HCT116 (cell line): ENCODE measurements around the gene FHDC1. TPM values are rescaled to one million over a fixed set of nuclear protein-coding genes. Genes with fewer than 3 reads are reported as not detected.

Experiments
- ATAC-seq: fragments of 200-7000 bp; cut with Tn5 transposase; 2 replicates; pipeline ENCODE4 v1.9.1; 2020; ENCODE audit warnings: mild to moderate bottlenecking, moderate library complexity
- BruUV-seq: library from RNA; stranded (reverse); fragments of 400-500 nt; replicated peaks from 2 replicates; lab custom pipeline; 2021; lab: Mats Ljungman, UMichigan
- CTCF ChIA-PET: fragments of 300-600 bp; sonication (Branson Sonifier 250); formaldehyde crosslinking; loops from one replicate; lab custom pipeline; 2021; ENCODE audit warnings: antibody characterized with exemption; lab: Charles Lee
- POLR2A ChIA-PET: fragments of 300-600, 350-600 bp; sonication (Branson Sonifier 250); formaldehyde crosslinking; loops from one replicate; lab custom pipeline; 2021; ENCODE audit warnings: antibody characterized with exemption; lab: Charles Lee
- RAD21 ChIA-PET, 2 experiments: fragments of 300-600 bp; sonication (Branson Sonifier 250); formaldehyde crosslinking; loops; one replicate each; lab custom pipeline; 2023; ENCODE audit warnings: low total read pairs in 2 of 2; ENCODE audit not compliant: uncharacterized antibody in 2 of 2, unreplicated experiment in 2 of 2, low non-redundant PET in 1 of 2; lab: Charles Lee
- DNase-seq: peaks from one replicate; pipeline ENCODE4 v3.0.0-alpha.2; 2010; ENCODE audit warnings: low read depth, low spot score
- H2AFZ ChIP-seq: fragments of 200-600 bp; shearing (Covaris generic), sonication (generic); 2 replicates; pipeline ENCODE4 v1.6.1; 2017; ENCODE audit warnings: low read depth, mixed run types, mixed read lengths, antibody characterized with exemption, low read length; ENCODE audit not compliant: poor library complexity, severe bottlenecking
- H3K27ac ChIP-seq: 2 replicates; pipeline ENCODE4 v1.5.1; 2012; ENCODE audit warnings: low read depth, low read length
- H3K27me3 ChIP-seq: fragments of 200-600 bp; sonication (generic); 2 replicates; pipeline ENCODE4 v1.6.1; 2016; ENCODE audit warnings: mixed run types, low read length, mixed read lengths; ENCODE audit not compliant: insufficient read depth
- H3K36me3 ChIP-seq, 2 experiments: fragments of 200-500 bp in 1 of 2; fragments of 200-600 bp in 1 of 2; sonication (Bioruptor generic) in 1 of 2; sonication (generic) in 1 of 2; 2 replicates each; pipeline versions ENCODE4 v1.5.1 to v1.6.1; 2014 to 2016; ENCODE audit warnings: low read length in 2 of 2, inconsistent platforms in 1 of 2, mixed read lengths in 1 of 2, mixed run types in 1 of 2; ENCODE audit not compliant: insufficient read depth in 2 of 2, control insufficient read depth in 1 of 2
- H3K4me1 ChIP-seq, 2 experiments: fragments of 200-600 bp in 1 of 2; sonication (generic) in 1 of 2; 2 replicates each; pipeline versions ENCODE4 v1.5.1 to v1.6.1; 2012 to 2017; ENCODE audit warnings: low read length in 2 of 2, inconsistent platforms in 1 of 2, mild to moderate bottlenecking in 1 of 2, mixed read lengths in 1 of 2, mixed run types in 1 of 2, moderate library complexity in 1 of 2; ENCODE audit not compliant: insufficient read depth in 2 of 2, control insufficient read depth in 1 of 2
- H3K4me2 ChIP-seq: fragments of 200-600 bp; sonication (generic); 2 replicates; pipeline ENCODE4 v1.6.1; 2017; ENCODE audit warnings: mixed run types, low read length, mixed read lengths
- H3K4me3 ChIP-seq, 2 experiments: fragments of 200-600 bp in 1 of 2; sonication (generic) in 1 of 2; replicated peaks in 1 of 2; 2 replicates each; pipeline ENCODE4 v1.5.1; 2011 to 2016; ENCODE audit warnings: low read length in 2 of 2, control low read depth in 1 of 2, low read depth in 1 of 2, mild to moderate bottlenecking in 1 of 2, mixed read lengths in 1 of 2, mixed run types in 1 of 2
- H3K79me2 ChIP-seq: fragments of 200-600 bp; sonication (generic); 2 replicates; pipeline ENCODE4 v1.6.1; 2017; ENCODE audit warnings: mild to moderate bottlenecking, mixed run types, low read length, moderate library complexity, mixed read lengths; ENCODE audit not compliant: insufficient read depth
- H3K9ac ChIP-seq: fragments of 200-600 bp; sonication (generic); 2 replicates; pipeline ENCODE4 v1.6.1; 2016; ENCODE audit warnings: low read length, mixed read lengths
- H3K9me2 ChIP-seq: fragments of 200-600 bp; sonication (generic), shearing (Covaris generic); 2 replicates; pipeline ENCODE4 v1.6.1; 2017; ENCODE audit warnings: mixed run types, mild to moderate bottlenecking, moderate library complexity; ENCODE audit not compliant: insufficient read depth
- H3K9me3 ChIP-seq, 2 experiments: fragments of 200-500 bp in 1 of 2; fragments of 200-600 bp in 1 of 2; sonication (Bioruptor generic) in 1 of 2; sonication (generic) in 1 of 2; 2 replicates each; pipeline ENCODE4 v1.6.1; 2014 to 2017; ENCODE audit warnings: low read length in 2 of 2, mixed read lengths in 2 of 2, inconsistent platforms in 1 of 2, low read depth in 1 of 2, mild to moderate bottlenecking in 1 of 2, mixed run types in 1 of 2, moderate library complexity in 1 of 2; ENCODE audit not compliant: control insufficient read depth in 1 of 2, insufficient read depth in 1 of 2
- H4K20me1 ChIP-seq: fragments of 200-600 bp; sonication (generic), shearing (Covaris generic); 2 replicates; pipeline ENCODE4 v1.6.1; 2017; ENCODE audit warnings: mixed run types, mild to moderate bottlenecking, moderate library complexity; ENCODE audit not compliant: insufficient read depth
- ATF3 ChIP-seq: IDR thresholded peaks from 2 replicates; pipeline ENCODE4 v1.6.1; 2012
- CTCF ChIP-seq, 3 experiments: fragments of 200-600 bp in 1 of 3; sonication (generic) in 1 of 3; IDR thresholded peaks in 2 of 3; conservative IDR thresholded peaks in 1 of 3; 2 replicates each; pipeline ENCODE4 v1.5.1; 2012 to 2017; ENCODE audit warnings: low read depth in 2 of 3, low read length in 2 of 3, antibody characterized with exemption in 1 of 3, borderline replicate concordance in 1 of 3, control low read depth in 1 of 3, mild to moderate bottlenecking in 1 of 3, mixed read lengths in 1 of 3, mixed run types in 1 of 3, moderate library complexity in 1 of 3; ENCODE audit not compliant: insufficient read depth in 1 of 3
- EGR1 ChIP-seq: IDR thresholded peaks from 2 replicates; pipeline ENCODE4 v1.6.1; 2012; ENCODE audit warnings: low read depth
- FOSL1 ChIP-seq: IDR thresholded peaks from 2 replicates; pipeline ENCODE4 v1.6.1; 2012; ENCODE audit warnings: low read depth
- JUND ChIP-seq: IDR thresholded peaks from 2 replicates; pipeline ENCODE4 v1.6.1; 2012
- POLR2A ChIP-seq: IDR thresholded peaks from 2 replicates; pipeline ENCODE4 v1.7.0; 2011; ENCODE audit warnings: borderline replicate concordance; ENCODE audit not compliant: insufficient read depth, insufficient read length; ENCODE audit errors: extremely low read depth
- POLR2AphosphoS5 ChIP-seq: IDR thresholded peaks from 2 replicates; pipeline ENCODE4 v1.6.1; 2011; ENCODE audit warnings: mild to moderate bottlenecking, low read depth, low read length, moderate library complexity
- RAD21 ChIP-seq: IDR thresholded peaks from 2 replicates; pipeline ENCODE4 v1.6.1; 2012; ENCODE audit warnings: low read depth, mild to moderate bottlenecking
- SIN3A ChIP-seq: IDR thresholded peaks from 2 replicates; pipeline ENCODE4 v1.6.1; 2012; ENCODE audit warnings: low read depth
- SP1 ChIP-seq: IDR thresholded peaks from 2 replicates; pipeline ENCODE4 v1.6.1; 2012; ENCODE audit warnings: low read depth
- TCF7L2 ChIP-seq: IDR thresholded peaks from 2 replicates; pipeline ENCODE4 v1.7.0; 2011; ENCODE audit warnings: borderline replicate concordance, inconsistent platforms; ENCODE audit not compliant: insufficient read depth, insufficient read length; ENCODE audit errors: extremely low read depth
- YY1 ChIP-seq: IDR thresholded peaks from 2 replicates; pipeline ENCODE4 v1.6.1; 2011; ENCODE audit warnings: low read length, low read depth, moderate library complexity, mild to moderate bottlenecking; ENCODE audit not compliant: insufficient replicate concordance; ENCODE audit errors: extremely low read depth
- ZBTB33 ChIP-seq: IDR thresholded peaks from 2 replicates; pipeline ENCODE4 v1.6.1; 2011; ENCODE audit warnings: mild to moderate bottlenecking, low read length, moderate library complexity; ENCODE audit not compliant: insufficient replicate concordance; ENCODE audit errors: extremely low read depth
- ZFX ChIP-seq: fragments of 450-650 bp; IDR thresholded peaks from 2 replicates; pipeline ENCODE4 v1.6.1; 2017
- intact Hi-C: fragments of 100-400 bp; cut with micrococcal nuclease; formaldehyde crosslinking; loops from 2 replicates; pipeline ENCODE4 v1.10.0; 2022
- total RNA-seq: library from RNA; stranded (reverse); gene quantifications from one replicate; pipeline ENCODE4 v1.2.1, GENCODE V29; 2021; ENCODE audit not compliant: unreplicated experiment
- TF ChIP-seq, protein P1 (sequence below): IDR thresholded peaks from 2 replicates; pipeline ENCODE4 v1.6.1; 2012

Gene FHDC1
- total RNA-seq, 1 experiment from 2014 or later: 1.8 TPM

GRCh38 chr4:153001626-153002025, 65.5 kb downstream of the FHDC1 start:
- ChIA-PET RAD21 (no interaction called here), POLR2A (no interaction called here), CTCF (no interaction called here)
- Histone ChIP-seq H3K4me2 (no peak overlapping the region), H3K9me3 (no peaks in the 10 kb centered on the region), H3K9me2 (no peaks in the 10 kb centered on the region), H3K36me3 (no peaks in the 10 kb centered on the region), H3K27ac (no peak overlapping the region), H3K79me2 (no peaks in the 10 kb centered on the region), H3K4me3 (no peak overlapping the region), H3K27me3 (no peaks in the 10 kb centered on the region), H2AFZ (no peak overlapping the region), H3K9ac (no peak overlapping the region), H3K4me1 (no peaks in the 10 kb centered on the region; a peak in 1 of 4 replicates), H4K20me1 (no peaks in the 10 kb centered on the region)
- TF ChIP-seq POLR2A (no peak), JUND (no peak), SIN3A (no peak), FOSL1 (no peak)
- no peak for DNase-seq
- no peak for ATAC-seq
- intact Hi-C loops: no loop called here
- BruUV-seq: no TSS peak

- ATAC-seq (no peak), DNase-seq (no peak)
- CTCF ChIA-PET: no interaction called here
- H3K9me3 ChIP-seq: no peaks in the 10 kb centered on the region
- H3K9ac ChIP-seq: no peak overlapping the region
- no peaks in the 10 kb centered on the region for H3K36me3 ChIP-seq
- RAD21 ChIA-PET: no interaction called here
- no peaks in the 10 kb centered on the region for H3K79me2 ChIP-seq
- H3K4me3 ChIP-seq: no peak overlapping the region
- H3K27me3 ChIP-seq: no peaks in the 10 kb centered on the region
- H2AFZ ChIP-seq: no peak overlapping the region
- H3K4me1 ChIP-seq: no peaks in the 10 kb centered on the region; a peak in 1 of 4 replicates
- no peaks in the 10 kb centered on the region for H3K9me2 ChIP-seq
- no peaks in the 10 kb centered on the region for H4K20me1 ChIP-seq
- no TSS peak for BruUV-seq
- no peak overlapping the region for H3K27ac ChIP-seq
- intact Hi-C loops: no loop called here
- no peak overlapping the region for H3K4me2 ChIP-seq
- POLR2A ChIA-PET: no interaction called here
- TF ChIP-seq JUND: no peak
- TF ChIP-seq EGR1: no peak
- no peak for TF ChIP-seq ATF3
- TF ChIP-seq CTCF (IDR thresholded peaks at IDR 0.05 in 2 of 3, conservative IDR thresholded peaks at IDR 0.05 in 1 of 3; ENCODE audit: borderline replicate concordance in 1 of 3, insufficient read depth in 1 of 3, low read depth in 2 of 3, low read length in 2 of 3): no peak
- no peak for TF ChIP-seq ZBTB33
- TF ChIP-seq ZFX: no peak
- no peak for TF ChIP-seq SP1
- TF ChIP-seq YY1: no peak
- no peak for TF ChIP-seq RAD21
- TF ChIP-seq POLR2AphosphoS5: no peak
- no peak for TF ChIP-seq TCF7L2
- TF ChIP-seq, protein P1, sequence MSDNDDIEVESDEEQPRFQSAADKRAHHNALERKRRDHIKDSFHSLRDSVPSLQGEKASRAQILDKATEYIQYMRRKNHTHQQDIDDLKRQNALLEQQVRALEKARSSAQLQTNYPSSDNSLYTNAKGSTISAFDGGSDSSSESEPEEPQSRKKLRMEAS: no peak
These were observed 66.0 kb downstream of the FHDC1 start for GRCh38 chr4:153002110-153002509.
